HG02970 (cell line): Measurements from ENCODE around the gene POLR3G.

Source experiments
- ATAC-seq: cut with Tn5 transposase; IDR thresholded peaks from one replicate; pipeline ENCODE4 v1.9.1; 2021; ENCODE audit warnings: mild to moderate bottlenecking, moderate library complexity, moderate number of reproducible peaks; ENCODE audit not compliant: unreplicated experiment, low FRiP score

The POLR3G gene, protein sequence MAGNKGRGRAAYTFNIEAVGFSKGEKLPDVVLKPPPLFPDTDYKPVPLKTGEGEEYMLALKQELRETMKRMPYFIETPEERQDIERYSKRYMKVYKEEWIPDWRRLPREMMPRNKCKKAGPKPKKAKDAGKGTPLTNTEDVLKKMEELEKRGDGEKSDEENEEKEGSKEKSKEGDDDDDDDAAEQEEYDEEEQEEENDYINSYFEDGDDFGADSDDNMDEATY

DNA sequence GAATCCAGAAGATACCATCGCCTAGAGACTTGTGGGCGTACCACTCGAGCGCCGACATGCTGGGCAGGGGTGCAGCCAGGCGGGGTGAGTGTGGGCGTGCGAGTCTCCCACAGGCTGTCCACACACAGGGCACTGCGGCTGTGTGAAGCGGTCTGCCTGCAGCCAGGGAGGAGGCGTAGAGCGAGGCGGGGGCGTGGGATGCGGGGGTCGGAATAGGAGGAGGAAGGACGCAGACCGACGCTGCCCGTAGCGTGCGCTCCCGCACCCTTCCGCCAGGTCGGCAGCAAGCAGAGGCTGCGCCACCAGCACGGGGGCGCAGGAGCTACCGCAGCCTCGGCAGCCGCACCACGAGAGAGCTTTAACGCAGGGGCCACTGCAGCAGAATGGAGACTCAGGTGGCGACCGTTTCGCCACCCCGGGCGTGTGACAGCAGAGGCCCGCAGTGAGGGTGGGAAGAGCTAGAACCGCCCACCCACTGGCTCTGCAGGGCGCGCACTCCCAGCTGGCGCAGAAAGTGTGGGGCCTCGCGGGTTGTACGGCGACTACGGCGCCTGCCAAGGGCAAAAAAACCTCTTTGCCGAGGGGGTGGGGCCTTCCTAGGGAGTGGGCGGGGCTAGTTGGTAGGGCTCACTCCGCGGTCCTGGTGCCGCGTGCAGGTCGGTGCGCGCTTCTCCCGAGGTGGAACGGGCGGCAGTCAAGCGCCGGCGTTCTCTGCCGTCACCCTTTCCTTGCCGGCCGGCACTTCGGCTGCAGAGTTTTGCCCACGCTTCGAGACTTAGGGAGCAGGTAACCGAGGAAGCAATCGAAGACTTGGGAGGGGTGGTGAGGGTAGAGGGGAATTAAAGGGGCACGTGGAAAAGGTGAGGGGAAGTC is at the start of gene POLR3G, which contains the start of gene MBLAC2:
Gene POLR3G (plus strand): TSS at position 630 of the 873 bp plus-strand sequence. CDS start 10,704 bp downstream, outside the sequence.
Gene MBLAC2 (minus strand): TSS at position 537 of the 873 bp plus-strand sequence. CDS start 479 bp downstream, at position 58.
- peak; percentile 89 for ATAC-seq

DNA sequence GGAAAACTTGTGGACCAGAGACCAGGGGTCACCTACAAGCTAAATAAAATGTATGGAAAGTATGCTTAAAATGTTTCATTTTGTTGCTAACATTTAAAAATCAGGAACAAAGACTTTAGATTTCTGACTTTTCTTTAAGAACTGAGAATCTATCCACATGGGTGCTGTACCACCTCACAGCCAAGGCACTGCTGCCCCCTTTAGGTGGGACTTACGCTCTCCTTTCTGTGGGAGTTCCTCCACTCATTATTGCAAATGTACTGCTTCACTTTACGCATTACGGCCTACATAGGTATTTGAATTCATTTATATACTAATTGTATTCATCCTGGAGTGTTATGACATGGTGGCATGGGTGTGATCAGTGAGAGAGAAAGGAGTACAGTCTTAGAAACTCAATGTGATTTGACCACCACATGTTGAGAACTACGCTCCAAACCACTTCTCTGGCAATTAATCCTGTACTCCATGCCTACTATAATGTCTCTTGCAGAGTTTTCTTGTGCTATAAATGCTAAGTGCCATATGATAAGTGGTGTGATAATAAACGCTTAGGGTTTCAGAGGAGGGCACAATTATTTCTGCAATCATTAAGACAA is 40.4 kb upstream of the POLR3G start:
- no peak for ATAC-seq

DNA sequence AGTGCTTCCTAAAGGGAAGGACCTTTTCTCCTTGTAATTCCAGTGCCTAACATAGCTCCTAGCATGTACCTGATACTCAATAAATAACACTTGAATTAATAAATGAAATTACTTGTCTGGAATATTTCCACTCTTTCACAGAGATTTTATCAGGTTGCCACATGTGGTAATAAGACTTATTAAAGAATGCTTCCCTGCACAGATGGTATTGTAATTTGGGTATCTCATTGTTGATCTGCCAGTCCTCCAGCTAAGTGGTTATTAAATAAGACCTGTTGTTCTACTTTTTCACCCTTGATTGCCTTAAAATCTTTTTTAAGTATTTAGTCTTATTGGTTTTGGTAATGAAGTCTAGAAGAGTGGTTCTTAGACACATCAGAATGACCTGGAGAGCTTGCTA is 37.0 kb upstream of the POLR3G start:
- ATAC-seq = no peak

GRCh38 chr5:90438100-90438499 is 36.6 kb upstream of the POLR3G start:
- ATAC-seq = no peak

DNA sequence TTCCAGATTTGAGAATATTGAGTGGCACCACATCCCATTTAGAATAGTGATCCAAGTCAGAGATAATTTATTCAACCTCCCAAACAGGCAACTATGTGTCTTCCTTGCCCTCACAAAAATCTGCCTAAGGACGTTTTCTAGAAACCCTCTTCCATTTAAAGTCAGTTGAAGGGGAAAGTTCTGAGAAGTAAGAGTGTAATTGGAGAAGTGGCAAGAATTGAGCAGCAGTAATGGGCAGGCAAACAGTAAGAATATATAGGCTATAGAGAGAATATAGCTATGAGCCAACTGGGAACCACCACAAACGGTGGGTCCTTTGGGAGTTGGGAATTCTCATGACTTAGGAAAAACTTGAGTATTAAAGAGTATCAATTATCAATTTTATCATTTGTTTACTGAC is 34.0 kb upstream of the POLR3G start:
- ATAC-seq = no peak

GRCh38 chr5:90446961-90447360 is 27.7 kb upstream of the POLR3G start:
- no peak for ATAC-seq

- ATAC-seq = no peak
Observed at GRCh38 chr5:90461288-90461687, 13.4 kb upstream of the POLR3G start.

DNA sequence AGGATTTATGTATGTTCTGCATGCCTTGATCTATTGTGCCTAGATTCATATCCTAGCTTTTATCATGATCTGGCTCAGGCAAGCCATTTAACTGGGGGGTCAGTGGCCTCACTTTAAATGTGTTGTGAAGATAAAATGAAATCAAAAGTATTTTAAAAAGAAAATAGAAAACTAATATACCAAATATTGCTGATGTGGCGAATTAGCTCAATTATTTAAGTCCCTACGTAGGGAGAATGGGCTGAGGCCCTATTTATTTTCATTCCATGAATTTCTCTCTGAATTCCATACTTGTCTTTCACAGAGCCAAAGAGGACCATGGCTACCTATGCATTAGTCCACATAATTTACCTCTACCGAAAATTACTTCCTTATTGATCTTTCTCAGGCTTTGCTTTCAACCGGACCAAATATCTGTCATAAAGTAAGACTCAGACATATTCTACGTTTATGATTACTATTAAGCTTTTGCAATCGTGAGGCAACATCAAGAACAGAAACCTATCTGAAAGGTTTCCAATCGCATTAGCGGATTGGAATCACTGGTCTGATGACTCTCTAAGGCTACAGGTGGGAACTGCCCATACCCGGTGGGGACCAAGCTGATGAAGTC is 1.8 kb upstream of the POLR3G start:
- ATAC-seq = no peak

DNA sequence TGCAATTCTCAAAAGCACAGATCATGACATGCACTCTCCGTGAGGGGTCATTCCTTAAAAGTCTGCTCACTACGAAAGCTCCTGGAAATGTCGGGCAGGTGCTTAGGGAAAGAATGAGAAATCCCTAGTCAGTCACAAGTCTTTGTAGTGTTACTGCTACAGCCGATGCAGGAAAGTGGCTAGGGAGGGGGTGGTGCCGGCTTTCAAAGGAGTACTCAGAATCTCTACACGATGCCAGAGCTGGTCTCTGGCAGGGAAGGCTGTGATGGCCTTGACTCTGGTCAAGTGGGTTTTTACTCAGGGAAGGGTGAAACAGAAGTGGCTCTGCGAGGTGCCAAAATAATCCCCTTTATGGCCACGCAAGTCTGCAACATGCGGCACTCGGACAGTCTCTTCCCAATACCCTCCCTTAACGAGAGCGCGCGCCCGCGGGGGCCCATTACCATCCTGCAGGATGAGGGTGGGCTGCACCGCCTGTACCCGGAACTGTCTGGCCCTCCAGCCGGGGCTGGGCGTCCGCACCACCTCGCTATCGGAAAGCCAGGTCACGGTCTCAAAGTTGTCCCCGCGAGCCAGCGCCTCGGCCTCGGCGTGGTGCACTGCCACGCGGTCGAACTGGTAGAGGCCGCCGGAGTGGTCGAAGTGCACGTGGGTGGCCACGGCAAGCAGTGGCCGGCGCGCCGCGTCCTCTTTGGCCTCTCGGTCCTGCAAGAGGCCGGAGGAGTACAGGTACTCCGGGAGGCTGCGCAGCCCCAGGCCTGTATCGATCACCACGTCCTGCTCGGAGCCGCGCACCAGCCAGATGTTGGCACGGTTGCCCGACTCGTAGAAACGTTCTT is 1.0 kb upstream of the POLR3G start:
- peak; percentile 19 for ATAC-seq

DNA sequence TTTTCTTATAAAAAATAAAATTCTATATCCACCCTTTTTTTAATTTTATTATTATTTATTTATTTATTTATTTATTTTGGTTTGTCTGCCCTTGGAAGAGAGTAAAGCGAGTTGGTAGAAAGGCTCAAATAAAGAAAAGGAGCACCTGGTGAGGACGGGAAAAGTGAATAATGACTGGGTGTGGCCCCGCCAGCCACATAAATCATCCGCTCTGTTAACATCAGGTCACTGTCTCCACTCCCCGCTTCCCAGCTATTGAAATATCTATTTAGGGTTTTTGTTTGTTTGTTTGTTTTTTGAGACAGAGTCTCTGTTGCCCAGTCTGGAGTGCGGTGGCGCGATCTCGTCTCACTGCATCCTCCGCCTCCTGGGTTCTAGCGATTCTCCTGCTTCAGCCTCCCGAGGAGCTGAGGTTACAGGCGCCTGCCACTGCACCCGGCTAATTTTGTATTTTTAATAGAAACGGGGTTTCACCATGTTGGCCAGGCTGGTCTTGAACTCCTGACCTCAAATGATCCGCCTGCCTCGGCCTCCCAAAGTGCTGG is 844 bp downstream of the POLR3G start:
- ATAC-seq = no peak

GRCh38 chr5:90476391-90476790 is 1.7 kb downstream of the POLR3G start:
- ATAC-seq = no peak

DNA sequence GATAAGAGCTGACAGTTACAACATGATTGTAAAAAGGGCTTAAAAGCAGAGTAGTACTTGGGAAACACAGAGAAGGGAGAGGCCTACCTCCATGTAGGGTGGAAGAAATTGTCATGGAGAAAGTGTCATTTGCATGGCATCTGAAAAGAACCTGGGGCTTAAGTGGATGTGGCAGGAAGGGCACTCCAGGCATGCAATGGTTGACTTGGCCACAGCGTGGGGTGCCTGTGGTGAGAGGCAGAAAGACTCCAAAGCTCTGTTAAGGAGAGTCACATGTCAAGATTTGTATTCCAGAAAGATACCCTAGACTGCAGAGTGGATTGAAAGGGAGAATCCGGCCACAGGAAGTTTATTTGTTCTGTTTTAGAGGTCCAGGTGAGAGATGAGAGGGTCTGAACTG is 2.4 kb downstream of the POLR3G start:
- ATAC-seq = no peak

DNA sequence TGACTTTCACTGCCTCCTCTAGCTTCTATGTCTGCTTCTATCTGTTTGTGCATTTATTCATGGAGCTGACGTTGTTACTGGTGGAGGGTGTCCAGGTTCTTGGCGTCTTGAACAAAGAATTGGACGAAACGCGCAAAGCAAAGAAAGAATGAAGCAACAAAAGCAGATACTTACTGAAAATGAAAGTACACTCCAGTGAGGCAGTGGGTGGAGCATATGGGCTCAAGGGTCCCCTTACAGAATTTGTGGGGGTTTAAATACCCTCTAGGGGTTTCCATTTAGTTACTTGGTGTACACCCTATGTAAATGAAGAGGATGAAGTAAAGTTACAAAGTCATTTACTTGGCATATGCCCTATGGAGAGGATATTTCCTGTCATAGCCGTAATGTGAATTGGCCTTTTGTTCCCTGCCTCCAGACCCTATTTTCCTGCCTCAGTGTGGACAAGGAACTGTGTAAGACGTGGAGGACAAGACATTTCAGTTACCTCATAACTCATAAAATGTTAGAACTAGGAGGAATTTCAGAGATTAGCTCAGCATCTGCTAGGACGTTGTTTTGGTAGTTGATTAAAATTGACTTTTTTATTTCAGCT is 3.1 kb downstream of the POLR3G start:
- no peak for ATAC-seq

DNA sequence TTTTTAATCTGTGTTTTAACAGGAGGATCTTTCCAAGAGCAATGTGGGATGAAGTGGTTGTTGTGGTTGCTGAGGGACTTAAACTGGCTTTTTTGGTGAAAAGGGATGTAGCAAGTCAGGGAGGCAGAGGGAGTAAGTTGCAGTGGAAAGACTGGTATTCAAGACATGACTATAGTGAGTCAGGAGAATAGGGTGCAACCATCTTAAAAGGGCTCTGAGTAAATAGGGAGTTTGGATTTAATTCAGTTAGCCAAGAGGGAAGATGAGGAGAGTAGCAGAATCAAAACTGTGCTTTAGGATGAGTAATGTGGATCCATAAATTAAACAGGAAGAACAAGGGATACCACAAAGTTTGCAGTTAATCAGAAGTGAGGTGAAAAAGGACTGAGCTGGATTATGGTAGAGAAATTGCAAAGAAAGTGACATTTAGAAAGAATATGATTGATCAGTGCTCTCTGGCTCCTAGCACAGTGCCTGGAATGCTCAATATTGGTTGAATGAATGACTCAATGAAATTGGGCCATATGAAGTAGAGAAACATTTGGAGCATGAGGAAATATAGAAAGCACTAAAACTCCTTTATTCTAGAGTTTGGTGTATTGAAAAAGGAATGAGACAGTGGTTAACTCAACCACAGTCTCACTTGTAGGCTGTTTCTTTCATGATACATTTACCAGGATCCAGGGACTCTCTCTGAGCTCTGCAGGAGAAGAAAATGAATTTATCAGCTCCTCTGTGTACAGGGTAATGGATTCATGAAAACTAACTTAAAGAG is 5.1 kb downstream of the POLR3G start:
- ATAC-seq = no peak

DNA sequence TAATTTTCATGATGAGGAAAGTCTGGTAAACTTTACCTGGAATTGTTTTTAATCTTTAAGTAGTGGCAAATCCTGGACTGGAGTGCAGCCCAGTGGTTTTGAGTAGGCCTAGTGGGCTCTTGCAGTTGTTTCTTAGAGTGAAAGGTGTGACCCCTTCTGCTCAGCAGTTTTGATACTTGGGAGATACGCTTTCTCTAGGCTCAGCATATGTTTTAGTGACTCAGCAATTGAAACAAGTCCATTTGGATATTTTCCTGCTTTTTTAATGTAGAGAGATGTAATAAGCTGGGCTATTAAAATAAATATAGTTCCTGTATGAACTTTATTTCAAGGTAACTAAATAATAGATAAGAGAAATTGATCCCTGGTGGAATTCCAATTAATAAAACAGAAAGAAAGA is 6.0 kb downstream of the POLR3G start:
- ATAC-seq = no peak

DNA sequence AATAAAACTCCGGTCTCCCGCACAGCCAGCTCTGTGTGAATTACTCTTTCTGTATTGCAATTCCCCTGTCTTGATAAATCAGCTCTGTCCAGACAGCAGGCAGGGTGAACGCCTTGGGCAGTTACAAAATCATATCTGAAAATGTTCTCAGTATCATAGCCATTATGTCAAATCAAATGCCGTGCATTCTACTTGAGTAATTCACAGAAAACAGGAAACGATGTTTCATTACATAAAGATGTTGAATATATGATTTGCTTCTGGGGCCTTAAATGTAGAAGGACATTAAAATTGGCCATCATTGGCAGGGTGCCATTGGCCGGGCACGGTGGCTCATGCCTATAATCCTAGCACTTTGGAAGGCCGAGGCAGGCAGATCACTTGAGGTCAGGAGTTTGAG is 8.5 kb downstream of the POLR3G start:
- no peak for ATAC-seq

- ATAC-seq = no peak
Observed at GRCh38 chr5:90484540-90484939, 9.9 kb downstream of the POLR3G start.

DNA sequence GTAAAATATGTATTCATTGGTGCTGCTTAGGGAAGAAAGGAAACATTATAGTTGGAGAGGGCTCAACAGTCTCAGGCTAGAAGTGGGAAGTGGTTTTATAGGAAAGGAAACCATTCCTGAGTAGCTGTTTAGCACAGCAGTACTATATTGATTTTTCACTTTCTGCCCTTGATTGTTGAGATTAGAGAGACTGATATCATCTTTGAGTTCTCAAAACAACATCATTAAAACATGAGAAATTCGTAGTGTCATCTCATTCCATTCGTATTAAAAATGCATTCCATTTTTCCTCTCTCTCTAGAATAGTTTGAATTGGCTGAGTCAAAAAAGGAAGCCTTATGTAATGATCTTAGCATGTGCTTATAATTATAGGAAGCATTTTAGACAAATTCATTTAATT is 14.1 kb downstream of the POLR3G start:
- no peak for ATAC-seq

GRCh38 chr5:90494043-90494442 is 19.4 kb downstream of the POLR3G start:
- ATAC-seq = no peak
